OCI-LY3 (cell line): ENCODE results near the gene TANK.

Experiments used
- CTCF ChIP-seq: fragments of 200-600, 300-600 bp; sonication (generic); IDR thresholded peaks from 2 replicates; pipeline ENCODE4 v1.5.1; 2014; ENCODE audit warnings: antibody characterized with exemption, low read length, low read depth
- EZH2phosphoT487 ChIP-seq: fragments of 200-600 bp; shearing (Covaris generic); IDR thresholded peaks from 2 replicates; pipeline ENCODE4 v1.6.1; 2018; ENCODE audit warnings: antibody characterized with exemption, mixed run types, low read depth

- TF ChIP-seq CTCF = no peak
- no peak for TF ChIP-seq EZH2phosphoT487
These were observed 85.0 kb downstream of the TANK start for GRCh38 chr2:161245261-161245553.
